H1 (cell line): ENCODE data around the gene ELANE. TPM values are rescaled to one million over a fixed set of nuclear protein-coding genes. Genes with fewer than 3 reads are reported as not detected.

Experiments used
- EGR1 ChIP-seq: IDR thresholded peaks from 2 replicates; pipeline ENCODE4 v1.6.1; 2011; ENCODE audit warnings: low read depth, low read length, borderline replicate concordance
- SIRT6 ChIP-seq: IDR thresholded peaks from one replicate; pipeline ENCODE4 v1.7.1; 2012; ENCODE audit warnings: low read length, inconsistent platforms
- TAF1 ChIP-seq: IDR thresholded peaks from 2 replicates; pipeline ENCODE4 v1.6.1; 2011; ENCODE audit warnings: mild to moderate bottlenecking, low read depth, low read length
- polyA plus RNA-seq, 7 experiments: library from polyadenylated mRNA; depleted of rRNA in 3 of 7; stranded (reverse) in 5 of 7; unstranded in 2 of 7; fragments of >200 nt in 5 of 7; fragments of 200-250 nt in 2 of 7; gene quantifications; 1 replicate in 5 of 7; 2 replicates in 1 of 7; 4 replicates in 1 of 7; pipeline versions ENCODE4 v1.2.1 to v1.2.3, GENCODE V29; 2011 to 2013; ENCODE audit warnings: missing spikeins in 2 of 7, mixed read lengths in 2 of 7
- total RNA-seq: library from RNA; stranded (reverse); fragmentation: NEBNext Ultra II Directional; extraction: Animal tissue kit (Norgen Biotek cat#: 25700); gene quantifications from 2 replicates; pipeline ENCODE4 v1.2.1, GENCODE V29; 2021

Gene ELANE
- total and polyA plus RNA-seq, 2 of the 8 experiments (the other 6 are each of a cell fraction or from before 2014, with no cell fraction given) = not detected

GRCh38 chr19:821825-822503 lies 30.1 kb upstream of the ELANE start, which contains the start of gene PLPPR3 (continued):
- TF ChIP-seq SIRT6 = no peak
- no peak for TF ChIP-seq EGR1
- TF ChIP-seq TAF1 = 0 out of 2 replicates have a peak, but pooled peaks have one; percentile 7
